HepG2 (cell line): ENCODE measurements around the gene CEP55. TPM values are rescaled to one million over a fixed set of nuclear protein-coding genes. Genes with fewer than 3 reads are reported as not detected.
A peak's percentile ranks its signal among the peaks of the same experiment; 100 is the strongest.

Source experiments
- ATAC-seq: fragments of 200-7000 bp; cut with Tn5 transposase; 3 replicates; pipeline ENCODE4 v1.9.1; 2020; ENCODE audit warnings: mild to moderate bottlenecking, moderate library complexity
- BruUV-seq: library from RNA; stranded (reverse); fragments of 400-500 nt; replicated peaks from 2 replicates; lab custom pipeline; 2021; lab: Mats Ljungman, UMichigan
- CTCF ChIA-PET: fragments of 300-600 bp; formaldehyde crosslinking; extraction: SDS; loops from one replicate; lab custom pipeline; 2021; ENCODE audit warnings: low total read pairs, inconsistent platforms, low intra/inter-chr PET ratio; lab: Yijun Ruan, JAX
- POLR2A ChIA-PET: fragments of 350-600 bp; sonication (Branson Sonifier 250); formaldehyde crosslinking; loops from one replicate; lab custom pipeline; 2020; ENCODE audit warnings: antibody characterized with exemption, inconsistent platforms; lab: Yijun Ruan, JAX
- DNase-seq: peaks from one replicate; pipeline ENCODE4 v3.0.0-alpha.2; 2015; ENCODE audit warnings: low spot score
- FAIRE-seq: peaks from 3 replicates; lab custom pipeline; 2011; peaks lifted over from hg19 to GRCh38; lab: Jason Lieb, UNC
- H2AFZ ChIP-seq: one replicate; pipeline ENCODE4 v1.6.1; 2011; ENCODE audit warnings: low read length, inconsistent platforms
- H3K27ac ChIP-seq: fragments of 300-600 bp; 3 replicates; pipeline ENCODE4 v1.8.0; 2011; ENCODE audit warnings: mixed run types, mild to moderate bottlenecking, mixed read lengths, low read length, inconsistent platforms; ENCODE audit not compliant: insufficient read depth; ENCODE audit errors: extremely low read length
- H3K27me3 ChIP-seq, 2 experiments: fragments of 200-600 bp in 1 of 2; 2 replicates in 1 of 2; 3 replicates in 1 of 2; pipeline versions ENCODE4 v1.6.0 to v1.8.0; 2011; ENCODE audit warnings: low read length in 2 of 2, mild to moderate bottlenecking in 2 of 2, moderate library complexity in 2 of 2, inconsistent platforms in 1 of 2; ENCODE audit not compliant: insufficient read depth in 2 of 2, control insufficient read depth in 1 of 2
- H3K36me3 ChIP-seq, 2 experiments: fragments of 200-600 bp in 1 of 2; replicated peaks in 1 of 2; 2 replicates in 1 of 2; 3 replicates in 1 of 2; pipeline versions ENCODE4 v1.5.1 to v1.8.0; 2011; ENCODE audit warnings: low read length in 2 of 2, inconsistent platforms in 1 of 2; ENCODE audit not compliant: insufficient read depth in 2 of 2, control insufficient read depth in 1 of 2
- H3K4me1 ChIP-seq: 2 replicates; pipeline ENCODE4 v1.5.1; 2012; ENCODE audit warnings: low read length, inconsistent platforms; ENCODE audit not compliant: insufficient read depth
- H3K4me2 ChIP-seq: 2 replicates; pipeline ENCODE4 v1.6.0; 2011; ENCODE audit warnings: low read depth, low read length, inconsistent platforms
- H3K4me3 ChIP-seq, 3 experiments: fragments of 200-600 bp in 1 of 3; sonication (generic), shearing (Covaris generic) in 1 of 3; replicated peaks in 1 of 3; 2 replicates each; pipeline ENCODE4 v1.5.1; 2011 to 2016; ENCODE audit warnings: low read length in 3 of 3, inconsistent platforms in 2 of 3, low read depth in 2 of 3, mild to moderate bottlenecking in 2 of 3, control low read depth in 1 of 3, mixed read lengths in 1 of 3; ENCODE audit not compliant: insufficient read depth in 1 of 3
- H3K79me2 ChIP-seq: one replicate; pipeline ENCODE4 v1.6.1; 2011; ENCODE audit warnings: low read length, inconsistent platforms; ENCODE audit not compliant: insufficient read depth
- H3K9ac ChIP-seq: 2 replicates; pipeline ENCODE4 v1.6.0; 2011; ENCODE audit warnings: mild to moderate bottlenecking, low read depth, low read length, inconsistent platforms; ENCODE audit not compliant: insufficient read depth
- H3K9me3 ChIP-seq: 2 replicates; pipeline ENCODE4 v1.5.1; 2012; ENCODE audit warnings: mild to moderate bottlenecking, low read length
- H4K20me1 ChIP-seq: 2 replicates; pipeline ENCODE4 v1.6.0; 2011; ENCODE audit warnings: inconsistent platforms, mild to moderate bottlenecking, low read length, moderate library complexity; ENCODE audit not compliant: insufficient read depth
- BHLHE40 ChIP-seq: IDR thresholded peaks from 2 replicates; pipeline ENCODE4 v1.6.1; 2011; ENCODE audit warnings: low read length, improper control_type of control experiment
- BRCA1 ChIP-seq: sonication (generic); formaldehyde crosslinking; IDR thresholded peaks from 2 replicates; pipeline ENCODE4 v1.4.0; 2020; ENCODE audit warnings: missing genetic modification reagents
- CENPX ChIP-seq: sonication (generic); formaldehyde crosslinking; IDR thresholded peaks from 2 replicates; pipeline ENCODE4 v1.9.0; 2021; ENCODE audit warnings: mild to moderate bottlenecking, missing genetic modification reagents, moderate library complexity
- CHD4 ChIP-seq: fragments of 200-600 bp; sonication (generic); IDR thresholded peaks from 2 replicates; pipeline ENCODE4 v1.7.0; 2017; ENCODE audit warnings: mild to moderate bottlenecking, low read length, borderline replicate concordance
- HES4 ChIP-seq: sonication (generic); formaldehyde crosslinking; IDR thresholded peaks from 2 replicates; pipeline ENCODE4 v1.9.0; 2021; ENCODE audit warnings: mild to moderate bottlenecking, missing genetic modification reagents, borderline replicate concordance
- KDM1A ChIP-seq: IDR thresholded peaks from 2 replicates; pipeline ENCODE4 v1.6.1; 2016; ENCODE audit warnings: missing compliant biosample characterization
- MTF2 ChIP-seq: sonication (generic); formaldehyde crosslinking; IDR thresholded peaks from 2 replicates; pipeline ENCODE4 v1.5.0; 2020; ENCODE audit warnings: missing genetic modification reagents, borderline replicate concordance
- NBN ChIP-seq: fragments of 450-650 bp; conservative IDR thresholded peaks from 2 replicates; pipeline ENCODE4 v1.6.1; 2017
- NR2F2 ChIP-seq: IDR thresholded peaks from 2 replicates; pipeline ENCODE4 v1.6.1; 2012; ENCODE audit warnings: low read depth, inconsistent platforms, borderline replicate concordance
- PITX1 ChIP-seq: sonication (generic); formaldehyde crosslinking; IDR thresholded peaks from 2 replicates; pipeline ENCODE4 v1.5.1; 2020; ENCODE audit warnings: mild to moderate bottlenecking, missing genetic modification reagents
- SAP130 ChIP-seq: IDR thresholded peaks from 2 replicates; pipeline ENCODE4 v1.6.1; 2016; ENCODE audit warnings: low read depth
- SNAI1 ChIP-seq: sonication (generic); formaldehyde crosslinking; IDR thresholded peaks from 2 replicates; pipeline ENCODE4 v1.5.0; 2020; ENCODE audit warnings: mild to moderate bottlenecking, missing genetic modification reagents, borderline replicate concordance
- SP4 ChIP-seq: sonication (generic); formaldehyde crosslinking; IDR thresholded peaks from 2 replicates; pipeline ENCODE4 v1.8.1; 2023; ENCODE audit warnings: mild to moderate bottlenecking, missing genetic modification reagents
- TBX2 ChIP-seq: sonication (generic); formaldehyde crosslinking; IDR thresholded peaks from 2 replicates; pipeline ENCODE4 v1.5.0; 2020; ENCODE audit warnings: missing genetic modification reagents, mild to moderate bottlenecking, borderline replicate concordance
- TEAD2 ChIP-seq: sonication (generic); formaldehyde crosslinking; IDR thresholded peaks from 2 replicates; pipeline ENCODE4 v1.9.0; 2021; ENCODE audit warnings: missing genetic modification reagents
- THAP11 ChIP-seq: IDR thresholded peaks from 2 replicates; pipeline ENCODE4 v1.6.1; 2016; ENCODE audit warnings: missing biosample characterization, missing genetic modification reagents
- THYN1 ChIP-seq: sonication (generic); formaldehyde crosslinking; IDR thresholded peaks from 2 replicates; pipeline ENCODE4 v1.8.1; 2023; ENCODE audit warnings: low read depth, mild to moderate bottlenecking, moderate library complexity, missing genetic modification reagents, borderline replicate concordance
- ZBTB7B ChIP-seq: sonication (generic); formaldehyde crosslinking; IDR thresholded peaks from 2 replicates; pipeline ENCODE4 v1.4.0; 2020; ENCODE audit warnings: missing genetic modification reagents
- ZNF235 ChIP-seq: sonication (generic); formaldehyde crosslinking; IDR thresholded peaks from 2 replicates; pipeline ENCODE4 v1.8.1; 2023; ENCODE audit warnings: mild to moderate bottlenecking, missing genetic modification reagents, borderline replicate concordance
- ZNF629 ChIP-seq: sonication (generic); formaldehyde crosslinking; conservative IDR thresholded peaks from 2 replicates; pipeline ENCODE4 v1.5.0; 2020; ENCODE audit warnings: missing genetic modification reagents
- ZSCAN9 ChIP-seq: IDR thresholded peaks from 2 replicates; pipeline ENCODE4 v1.6.1; 2016; ENCODE audit warnings: borderline replicate concordance
- WGBS: methylation state at CpG from one replicate; pipeline ENCODE4 v1.1.6; 2017; ENCODE audit warnings: low lambda C conversion rate; 5-methylcytosine and 5-hydroxymethylcytosine counted together
- in situ Hi-C: cut with HindIII; loops from 2 replicates; pipeline ENCODE4 v1.10.0; 2017; ENCODE audit warnings: low pct_unique_long_range_greater_than_20kb; ENCODE audit not compliant: extremely low pct_ligation_motif_present
- intact Hi-C: fragments of 100-400 bp; cut with micrococcal nuclease; formaldehyde crosslinking; loops from one replicate; pipeline ENCODE4 v1.10.0; 2022; ENCODE audit not compliant: unreplicated experiment
- polyA plus RNA-seq, 8 experiments: library from polyadenylated mRNA; depleted of rRNA in 3 of 8; stranded (reverse) in 7 of 8; unstranded in 1 of 8; fragments of >200 nt; fragmentation: Illumina TruSeq in 4 of 8; extraction: Trizol in 4 of 8; gene quantifications; 2 replicates each; pipeline versions ENCODE4 v1.2.1 to v1.2.3, GENCODE V29; 2011 to 2016; ENCODE audit warnings: low read depth in 4 of 8, missing spikeins in 1 of 8, mixed read lengths in 1 of 8; ENCODE audit not compliant: insufficient read depth in 1 of 8
- total RNA-seq, 5 experiments: library from RNA; depleted of rRNA; stranded (reverse); fragments of >200 nt; fragmentation: Illumina TruSeq; extraction: Trizol; gene quantifications; 2 replicates each; pipeline ENCODE4 v1.2.3, GENCODE V29; 2016; ENCODE audit warnings: low read depth in 1 of 5
- TF ChIP-seq, protein P1 (sequence below): sonication (generic); formaldehyde crosslinking; IDR thresholded peaks from 2 replicates; pipeline ENCODE4 v1.4.0; 2020; ENCODE audit warnings: mild to moderate bottlenecking, missing genetic modification reagents

Gene CEP55
- total and polyA plus RNA-seq, 2 of the 13 experiments (the other 11 are each of a cell fraction or from before 2014, with no cell fraction given) = 6.5 to 17.1 TPM

GRCh38 chr10:93552780-93553179 is 56.4 kb downstream of the CEP55 start:
- no TSS peak for BruUV-seq
- 9% methylated on average over 3 of the region's 3 CpGs for WGBS

More at GRCh38 chr10:93552780-93553179, 56.4 kb downstream of the CEP55 start:
- CTCF ChIA-PET = no interaction called here
- H3K27ac ChIP-seq = no peak overlapping the region
- H3K9ac ChIP-seq = no peak overlapping the region
- in situ Hi-C loops = loop anchor here (5.0 kb wide), 1 partner anchor 130 kb away; no protein-coding TSS in a partner anchor
- H3K4me3 ChIP-seq = no peak overlapping the region
- H3K4me1 ChIP-seq = peaks cover 37% of the 10 kb centered on the region
- no peak for TF ChIP-seq ZSCAN9 (CRISPR knock-in tag)
- no peak for TF ChIP-seq THYN1 (CRISPR knock-in tag)
- TF ChIP-seq, protein P1, sequence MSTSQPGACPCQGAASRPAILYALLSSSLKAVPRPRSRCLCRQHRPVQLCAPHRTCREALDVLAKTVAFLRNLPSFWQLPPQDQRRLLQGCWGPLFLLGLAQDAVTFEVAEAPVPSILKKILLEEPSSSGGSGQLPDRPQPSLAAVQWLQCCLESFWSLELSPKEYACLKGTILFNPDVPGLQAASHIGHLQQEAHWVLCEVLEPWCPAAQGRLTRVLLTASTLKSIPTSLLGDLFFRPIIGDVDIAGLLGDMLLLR = no peak
- no peak for TF ChIP-seq SNAI1 (CRISPR knock-in tag)
- no peak for TF ChIP-seq BHLHE40
- no peak for TF ChIP-seq HES4 (CRISPR knock-in tag)
- TF ChIP-seq NR2F2 = no peak
- no peak for TF ChIP-seq TEAD2 (CRISPR knock-in tag)
- TF ChIP-seq MTF2 (CRISPR knock-in tag) = no peak
- 0 out of 2 replicates have a peak, but pooled peaks have one; percentile 30 for TF ChIP-seq KDM1A (CRISPR knock-in tag)
- no peak for TF ChIP-seq BRCA1
- TF ChIP-seq CHD4 = peak; percentile 43; the same call in 1 of the 2 replicates
- no peak for TF ChIP-seq CENPX (CRISPR knock-in tag)
- TF ChIP-seq NBN = no peak
- no peak for TF ChIP-seq PITX1
- no peak for TF ChIP-seq SAP130 (CRISPR knock-in tag)
- TF ChIP-seq ZBTB7B (CRISPR knock-in tag) = no peak
- TF ChIP-seq ZNF629 (CRISPR knock-in tag) = peak; percentile 86
- TF ChIP-seq ZNF235 (CRISPR knock-in tag) = no peak
- TF ChIP-seq THAP11 (CRISPR knock-in tag) = no peak
- TF ChIP-seq TBX2 (CRISPR knock-in tag) = no peak
- TF ChIP-seq SP4 = no peak
- DNase-seq (no peak), ATAC-seq (no peak), FAIRE-seq (no peak)
- no peak overlapping the region for H2AFZ ChIP-seq
- H3K9me3 ChIP-seq = no peaks in the 10 kb centered on the region
- H4K20me1 ChIP-seq = no peaks in the 10 kb centered on the region
- intact Hi-C loops = loop anchor here (10.0 kb wide), 1 partner anchor 262 kb away; no protein-coding TSS in a partner anchor
- POLR2A ChIA-PET = no interaction called here
- no peaks in the 10 kb centered on the region for H3K36me3 ChIP-seq
- H3K79me2 ChIP-seq = no peaks in the 10 kb centered on the region
- H3K4me2 ChIP-seq = no peak overlapping the region
- H3K27me3 ChIP-seq = no peaks in the 10 kb centered on the region; a peak in 1 of 5 replicates
